Measurements from ENCODE around the gene CD164L2. TPM values are rescaled to one million over a fixed set of nuclear protein-coding genes. Genes with fewer than 3 reads are reported as not detected.

Gene CD164L2
- total and polyA plus RNA-seq, 2 experiments from 2014 or later = 2.0 to 2.8 TPM

GRCh38 chr1:27392778-27393635, 9.9 kb upstream of the CD164L2 start:
- H3K36me3 Mint-ChIP-seq (ENCODE audit: low read depth) = peaks cover 5% of the 10 kb centered on the region; the same call in 1 of the 3 replicates
- peak overlapping the region; percentile 90 for H3K27ac Mint-ChIP-seq
- H3K9me2 ChIP-seq (ENCODE audit: insufficient read depth) = no peaks in the 10 kb centered on the region
- DNase-seq (ENCODE audit: low spot score) = peak; percentile 72
- ATAC-seq = no peak; the same call in 1 of the 3 replicates
- TF ChIP-seq ZNF331 (CRISPR knock-in tag; IDR thresholded peaks at IDR 0.05; ENCODE audit: low read depth) (no peak), CTCF (conservative IDR thresholded peaks at IDR 0.05; ENCODE audit: low read depth in 2 of 2) (peak; percentile 32 to 40)
- no peaks in the 10 kb centered on the region for H3K27me3 ChIP-seq (ENCODE audit: insufficient read depth)
- peak overlapping the region; percentile 92 for H3K4me3 Mint-ChIP-seq
- H3K4me1 ChIP-seq (ENCODE audit: insufficient read depth) = peaks cover 18% of the 10 kb centered on the region
- H4K20me1 ChIP-seq (replicated peaks; ENCODE audit: insufficient read depth) = no peaks in the 10 kb centered on the region
- peak overlapping the region; percentile 84; the same call in 1 of the 2 replicates for H2AFZ ChIP-seq
- H3F3A ChIP-seq (replicated peaks; ENCODE audit: low read depth) = peaks cover 7% of the 10 kb centered on the region; the same call in 1 of the 2 replicates
- H3K4me2 ChIP-seq = peak overlapping the region; percentile 89
- no peaks in the 10 kb centered on the region for H3K36me3 ChIP-seq (ENCODE audit: insufficient read depth)
- peaks cover 33% of the 10 kb centered on the region for H3K27me3 Mint-ChIP-seq (ENCODE audit: insufficient read depth, low read depth, poor library complexity)
- peak overlapping the region; percentile 94 for H3K4me3 ChIP-seq
- peaks cover 34% of the 10 kb centered on the region for H3K4me1 Mint-ChIP-seq
- H3K9me3 Mint-ChIP-seq = peaks cover 3% of the 10 kb centered on the region; the same call in 2 of the 3 replicates
- H3K27ac ChIP-seq (ENCODE audit: low read depth) = no peak overlapping the region
- H3K79me2 ChIP-seq (replicated peaks; ENCODE audit: insufficient read depth) = no peaks in the 10 kb centered on the region

DNA sequence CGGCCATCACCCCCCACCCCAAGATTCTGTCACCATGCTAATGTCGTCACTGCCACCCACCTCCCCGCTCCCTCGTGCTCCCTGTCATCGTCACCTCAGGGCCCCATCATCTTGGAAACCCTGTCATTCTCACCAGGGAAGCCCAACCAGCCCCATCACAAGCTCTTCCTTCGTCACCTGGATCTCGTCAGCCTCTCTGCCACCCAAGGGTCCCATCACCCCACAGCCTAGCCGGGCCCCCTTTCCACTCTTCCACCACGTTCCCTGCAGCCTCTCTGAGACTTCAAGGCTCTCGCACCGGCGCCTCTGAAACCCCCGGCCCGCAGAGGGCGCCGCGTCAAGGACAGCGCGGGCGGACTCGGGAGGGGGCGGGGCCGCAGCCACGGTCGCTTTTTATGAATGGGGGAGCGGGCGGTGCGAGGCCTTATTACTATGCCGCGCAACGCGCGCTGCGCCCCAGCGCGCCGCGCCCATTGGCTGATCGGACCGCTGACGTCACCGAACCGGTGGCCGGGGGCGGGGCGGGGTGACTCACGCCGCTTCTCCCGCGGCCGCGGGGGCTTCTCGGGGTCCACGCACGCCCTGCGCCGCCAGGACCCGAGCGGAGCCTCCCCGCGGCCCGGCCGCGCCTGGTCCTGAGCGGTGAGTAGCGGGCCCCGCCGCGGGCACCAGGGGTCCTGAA, 9.1 kb upstream of the CD164L2 start, which contains the start of gene GPR3:
Gene GPR3 (plus strand): TSS at position 527 of the 682 bp plus-strand sequence. CDS start 1,177 bp downstream, outside the sequence.
- DNase-seq (ENCODE audit: low spot score) (peak; percentile 97), ATAC-seq (peak; percentile 72)
- no peak within 1 kb of the TSS for H3K27ac ChIP-seq (ENCODE audit: low read depth)
- peak within 1 kb of the TSS; percentile 96 for H2AFZ ChIP-seq
- H4K20me1 ChIP-seq (replicated peaks; ENCODE audit: insufficient read depth) = no peaks in the 10 kb centered on the region
- Mint-ChIP-seq H3K36me3 (ENCODE audit: low read depth) (peaks cover 5% of the 10 kb centered on the region; the same call in 1 of the 3 replicates), H3K9me3 (peaks cover 3% of the 10 kb centered on the region; the same call in 2 of the 3 replicates), H3K4me3 (peak within 1 kb of the TSS; percentile 92), H3K27me3 (ENCODE audit: insufficient read depth, low read depth, poor library complexity) (peaks cover 33% of the 10 kb centered on the region), H3K4me1 (peaks cover 29% of the 10 kb centered on the region), H3K27ac (peak within 1 kb of the TSS; percentile 90)
- peaks cover 7% of the 10 kb centered on the region; the same call in 1 of the 2 replicates for H3F3A ChIP-seq (replicated peaks; ENCODE audit: low read depth)
- H3K27me3 ChIP-seq (ENCODE audit: insufficient read depth) = no peaks in the 10 kb centered on the region
- no peaks in the 10 kb centered on the region for H3K79me2 ChIP-seq (replicated peaks; ENCODE audit: insufficient read depth)
- no peaks in the 10 kb centered on the region for H3K9me2 ChIP-seq (ENCODE audit: insufficient read depth)
- peak within 1 kb of the TSS; percentile 89 for H3K4me2 ChIP-seq
- peaks cover 12% of the 10 kb centered on the region for H3K4me1 ChIP-seq (ENCODE audit: insufficient read depth)
- no peaks in the 10 kb centered on the region for H3K36me3 ChIP-seq (ENCODE audit: insufficient read depth)
- H3K4me3 ChIP-seq = peak within 1 kb of the TSS; percentile 94
- TF ChIP-seq ZNF331 (CRISPR knock-in tag; IDR thresholded peaks at IDR 0.05; ENCODE audit: low read depth) (no peak), EZH2phosphoT487 (IDR thresholded peaks at IDR 0.05; ENCODE audit: unreplicated experiment) (no peak), JUNB (IDR thresholded peaks at IDR 0.05; ENCODE audit: unreplicated experiment) (no peak), ETS1 (IDR thresholded peaks at IDR 0.05) (no peak), EZH2 (IDR thresholded peaks at IDR 0.05; ENCODE audit: low read depth, unreplicated experiment) (no peak), NANOG (IDR thresholded peaks at IDR 0.05; ENCODE audit: borderline replicate concordance) (no peak), CTCF (conservative IDR thresholded peaks at IDR 0.05; ENCODE audit: low read depth in 2 of 2) (peak; percentile 46 to 82), ZNF114 (CRISPR knock-in tag; IDR thresholded peaks at IDR 0.05) (no peak), POLR2AphosphoS5 (IDR thresholded peaks at IDR 0.05; ENCODE audit: low read depth) (peak; percentile 32; the same call in 1 of the 2 replicates), CREB1 (CRISPR knock-in tag; IDR thresholded peaks at IDR 0.05; ENCODE audit: low read depth) (peak; percentile 91), STAT1 (IDR thresholded peaks at IDR 0.05; ENCODE audit: unreplicated experiment) (no peak)

All from GM23338 (cell line).